Smooth muscle cell (in vitro differentiated cells): Measurements from ENCODE around the gene KRTAP19-3. TPM values are rescaled to one million over a fixed set of nuclear protein-coding genes. Genes with fewer than 3 reads are reported as not detected.

Source experiments
- DNase-seq: peaks from one replicate; lab custom pipeline; 2025; ENCODE audit not compliant: unreplicated experiment; lab: John Stamatoyannopoulos, UW
- H2AFZ ChIP-seq: fragments of 200-600 bp; sonication (generic); 2 replicates; pipeline ENCODE4 v1.6.0; 2016; ENCODE audit warnings: antibody characterized with exemption, low read depth, mild to moderate bottlenecking
- H3F3A ChIP-seq: fragments of 200-600 bp; sonication (generic); 2 replicates; pipeline ENCODE4 v1.6.0; 2017; ENCODE audit warnings: antibody characterized with exemption, low read depth
- H3K27ac ChIP-seq: fragments of 200-600 bp; sonication (generic); 2 replicates; pipeline ENCODE4 v1.5.1; 2016; ENCODE audit warnings: low read depth, mild to moderate bottlenecking
- H3K27me3 ChIP-seq: fragments of 200-600 bp; sonication (generic); 2 replicates; pipeline ENCODE4 v1.6.1; 2016; ENCODE audit warnings: low read depth, mild to moderate bottlenecking
- H3K36me3 ChIP-seq: fragments of 200-600 bp; sonication (generic); 2 replicates; pipeline ENCODE4 v1.5.1; 2016; ENCODE audit warnings: low read depth
- H3K4me1 ChIP-seq: fragments of 200-600 bp; sonication (generic); 2 replicates; pipeline ENCODE4 v1.5.1; 2016; ENCODE audit warnings: low read depth
- H3K4me2 ChIP-seq: fragments of 200-600 bp; sonication (generic); 2 replicates; pipeline ENCODE4 v1.6.0; 2016; ENCODE audit warnings: mild to moderate bottlenecking
- H3K4me3 ChIP-seq: fragments of 200-600 bp; sonication (generic); 2 replicates; pipeline ENCODE4 v1.5.1; 2016; ENCODE audit warnings: mild to moderate bottlenecking
- H3K79me2 ChIP-seq: fragments of 200-600 bp; sonication (generic); 2 replicates; pipeline ENCODE4 v1.6.0; 2016; ENCODE audit warnings: low read depth, mild to moderate bottlenecking
- H3K9ac ChIP-seq: fragments of 200-600 bp; sonication (generic); 2 replicates; pipeline ENCODE4 v1.6.0; 2016; ENCODE audit warnings: low read depth
- H3K9me3 ChIP-seq: fragments of 200-600 bp; sonication (generic); replicated peaks from 2 replicates; pipeline ENCODE4 v1.5.1; 2016; ENCODE audit warnings: low read depth
- H4K20me1 ChIP-seq: fragments of 200-600 bp; sonication (generic); 2 replicates; pipeline ENCODE4 v1.6.0; 2016; ENCODE audit warnings: low read depth
- CTCF ChIP-seq: fragments of 200-600 bp; sonication (generic); IDR thresholded peaks from 2 replicates; pipeline ENCODE4 v1.5.1; 2017; ENCODE audit warnings: borderline replicate concordance, mild to moderate bottlenecking, antibody characterized with exemption; ENCODE audit not compliant: insufficient read depth, poor library complexity, severe bottlenecking
- WGBS: methylation state at CpG from one replicate; pipeline ENCODE4 v1.1.7; 2016; ENCODE audit warnings: low lambda C conversion rate; 5-methylcytosine and 5-hydroxymethylcytosine counted together
- polyA plus RNA-seq: library from polyadenylated mRNA; unstranded; fragments of >200 nt; fragmentation: Nextera tagmentation; extraction: Ambion mirVana; gene quantifications from 2 replicates; pipeline ENCODE4 v1.2.1, GENCODE V29; 2016
- total RNA-seq: library from RNA; depleted of rRNA; stranded (reverse); fragments of >200 nt; gene quantifications from 2 replicates; pipeline ENCODE4 v1.2.3, GENCODE V29; 2014

KRTAP19-3 gene
- total and polyA plus RNA-seq, 2 experiments from 2014 or later = not detected

GRCh38 chr21:30482130-30482529 lies 9.7 kb downstream of the KRTAP19-3 start:
- no peak for DNase-seq
- no peak for TF ChIP-seq CTCF
- Histone ChIP-seq H3K27me3 (no peaks in the 10 kb centered on the region), H3K4me3 (no peak overlapping the region), H3K27ac (no peak overlapping the region), H3K36me3 (no peaks in the 10 kb centered on the region), H3K9ac (no peak overlapping the region), H4K20me1 (no peaks in the 10 kb centered on the region), H3K79me2 (no peaks in the 10 kb centered on the region), H3K4me2 (no peak overlapping the region), H2AFZ (no peak overlapping the region), H3F3A (no peaks in the 10 kb centered on the region), H3K4me1 (no peaks in the 10 kb centered on the region), H3K9me3 (no peaks in the 10 kb centered on the region)
- whole genome bisulfite sequencing = 71% methylated on average over 2 of the region's 2 CpGs

- Histone ChIP-seq H2AFZ (no peak within 1 kb of the TSS), H3K4me2 (no peak within 1 kb of the TSS), H3K36me3 (no peaks in the 10 kb centered on the region), H4K20me1 (no peaks in the 10 kb centered on the region), H3K79me2 (no peaks in the 10 kb centered on the region), H3K4me3 (no peak within 1 kb of the TSS), H3K27me3 (no peaks in the 10 kb centered on the region), H3F3A (no peaks in the 10 kb centered on the region), H3K9me3 (no peaks in the 10 kb centered on the region), H3K4me1 (no peaks in the 10 kb centered on the region), H3K27ac (no peak within 1 kb of the TSS), H3K9ac (no peak within 1 kb of the TSS)
- DNase-seq = no peak
- 80% methylated on average over 7 of the region's 7 CpGs for WGBS
- TF ChIP-seq CTCF = no peak
These were observed 11.7 kb downstream of the KRTAP19-3 start, which contains the start of gene KRTAP19-1 for GRCh38 chr21:30480145-30480544. Gene KRTAP19-1, minus strand, starts transcription at chr21:30480367. Its CDS starts 50 bp downstream, at chr21:30480317.

GRCh38 chr21:30479259-30479658 lies 12.6 kb downstream of the KRTAP19-3 start:
- no peak overlapping the region for H2AFZ ChIP-seq
- H4K20me1 ChIP-seq = no peaks in the 10 kb centered on the region
- DNase-seq = no peak
- no peaks in the 10 kb centered on the region for H3K4me1 ChIP-seq
- no peak overlapping the region for H3K4me3 ChIP-seq
- H3K9ac ChIP-seq = no peak overlapping the region
- H3K27me3 ChIP-seq = no peaks in the 10 kb centered on the region
- no peaks in the 10 kb centered on the region for H3K79me2 ChIP-seq
- no peak for TF ChIP-seq CTCF
- H3K36me3 ChIP-seq = no peaks in the 10 kb centered on the region
- no peaks in the 10 kb centered on the region for H3K9me3 ChIP-seq
- peak overlapping the region; percentile 70 for H3K27ac ChIP-seq
- H3K4me2 ChIP-seq = no peak overlapping the region
- 77% methylated on average over 4 of the region's 4 CpGs for WGBS
- H3F3A ChIP-seq = no peaks in the 10 kb centered on the region

- Histone ChIP-seq H4K20me1 (no peaks in the 10 kb centered on the region), H3K27ac (peak overlapping the region; percentile 70)
- 24% methylated on average over 3 of the region's 3 CpGs for WGBS
These were observed 13.8 kb downstream of the KRTAP19-3 start for GRCh38 chr21:30478004-30478403.

More at GRCh38 chr21:30478004-30478403, 13.8 kb downstream of the KRTAP19-3 start:
- Histone ChIP-seq H3K4me1 (no peaks in the 10 kb centered on the region), H3K4me3 (no peak overlapping the region), H3K4me2 (peak overlapping the region; percentile 46), H3K9me3 (no peaks in the 10 kb centered on the region), H3K27me3 (no peaks in the 10 kb centered on the region), H3K79me2 (no peaks in the 10 kb centered on the region), H2AFZ (peak overlapping the region; percentile 20), H3F3A (no peaks in the 10 kb centered on the region), H3K36me3 (no peaks in the 10 kb centered on the region), H3K9ac (no peak overlapping the region)
- TF ChIP-seq CTCF = no peak
- DNase-seq = no peak
